ENCODE measurements around the gene AGT. TPM values are rescaled to one million over a fixed set of nuclear protein-coding genes. Genes with fewer than 3 reads are reported as not detected.

AGT gene
- total RNA-seq, 1 experiment from 2014 or later, result 0.93 TPM

DNA sequence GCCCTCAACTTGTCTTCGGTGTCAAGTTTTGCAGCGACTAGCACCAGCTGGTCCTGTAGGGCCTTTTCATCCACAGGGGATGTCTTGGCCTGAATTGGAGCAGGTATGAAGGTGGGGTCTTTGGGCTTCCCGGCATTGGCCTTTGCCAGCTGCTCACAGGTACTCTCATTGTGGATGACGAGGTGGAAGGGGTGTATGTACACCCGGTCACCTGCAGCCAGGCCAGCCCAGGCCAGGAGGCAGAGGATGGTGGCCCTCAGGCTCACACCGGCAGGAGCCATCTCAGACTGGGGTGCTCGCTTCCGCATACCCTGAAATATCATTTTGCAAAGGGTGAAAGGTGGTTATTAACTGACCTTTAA is 3.4 kb downstream of the AGT start:
- RAD21 ChIA-PET (ENCODE audit: low non-redundant PET in 1 of 2, low total read pairs in 2 of 2, uncharacterized antibody in 2 of 2, unreplicated experiment in 2 of 2), result no interaction called here
- intact Hi-C loops (cut with micrococcal nuclease), result no loop called here
- Histone ChIP-seq H3K4me1 (ENCODE audit: control insufficient read depth in 1 of 2, insufficient read depth in 2 of 2, low read length in 2 of 2) (no peaks in the 10 kb centered on the region), H3K27me3 (ENCODE audit: insufficient read depth, low read length) (no peaks in the 10 kb centered on the region), H3K36me3 (ENCODE audit: control insufficient read depth in 1 of 2, insufficient read depth in 2 of 2, low read length in 2 of 2) (no peaks in the 10 kb centered on the region), H3K9ac (ENCODE audit: low read length) (no peak overlapping the region), H3K4me2 (ENCODE audit: low read length) (no peak overlapping the region), H3K27ac (ENCODE audit: low read depth, low read length) (no peak overlapping the region), H2AFZ (ENCODE audit: low read depth, low read length, poor library complexity, severe bottlenecking) (no peak overlapping the region), H3K4me3 (replicated peaks in 1 of 2; ENCODE audit: low read depth in 1 of 2, low read length in 2 of 2) (no peak overlapping the region), H3K9me3 (ENCODE audit: control insufficient read depth in 1 of 2, insufficient read depth in 1 of 2, low read depth in 1 of 2, low read length in 2 of 2) (no peaks in the 10 kb centered on the region), H3K79me2 (ENCODE audit: insufficient read depth, low read length) (no peaks in the 10 kb centered on the region), H3K9me2 (ENCODE audit: insufficient read depth) (no peaks in the 10 kb centered on the region), H4K20me1 (ENCODE audit: insufficient read depth) (no peaks in the 10 kb centered on the region)
- CTCF ChIA-PET, result no interaction called here
- POLR2A ChIA-PET, result no interaction called here
- DNase-seq (ENCODE audit: low read depth, low spot score) (no peak), ATAC-seq (no peak)
- no TSS peak for BruUV-seq (replicated peaks)
- TF ChIP-seq EGR1 (IDR thresholded peaks at IDR 0.05; ENCODE audit: low read depth), result no peak
- TF ChIP-seq, protein P1, sequence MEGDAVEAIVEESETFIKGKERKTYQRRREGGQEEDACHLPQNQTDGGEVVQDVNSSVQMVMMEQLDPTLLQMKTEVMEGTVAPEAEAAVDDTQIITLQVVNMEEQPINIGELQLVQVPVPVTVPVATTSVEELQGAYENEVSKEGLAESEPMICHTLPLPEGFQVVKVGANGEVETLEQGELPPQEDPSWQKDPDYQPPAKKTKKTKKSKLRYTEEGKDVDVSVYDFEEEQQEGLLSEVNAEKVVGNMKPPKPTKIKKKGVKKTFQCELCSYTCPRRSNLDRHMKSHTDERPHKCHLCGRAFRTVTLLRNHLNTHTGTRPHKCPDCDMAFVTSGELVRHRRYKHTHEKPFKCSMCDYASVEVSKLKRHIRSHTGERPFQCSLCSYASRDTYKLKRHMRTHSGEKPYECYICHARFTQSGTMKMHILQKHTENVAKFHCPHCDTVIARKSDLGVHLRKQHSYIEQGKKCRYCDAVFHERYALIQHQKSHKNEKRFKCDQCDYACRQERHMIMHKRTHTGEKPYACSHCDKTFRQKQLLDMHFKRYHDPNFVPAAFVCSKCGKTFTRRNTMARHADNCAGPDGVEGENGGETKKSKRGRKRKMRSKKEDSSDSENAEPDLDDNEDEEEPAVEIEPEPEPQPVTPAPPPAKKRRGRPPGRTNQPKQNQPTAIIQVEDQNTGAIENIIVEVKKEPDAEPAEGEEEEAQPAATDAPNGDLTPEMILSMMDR (IDR thresholded peaks at IDR 0.05 in 2 of 3, conservative IDR thresholded peaks at IDR 0.05 in 1 of 3; ENCODE audit: borderline replicate concordance in 1 of 3, insufficient read depth in 1 of 3, low read depth in 2 of 3, low read length in 2 of 3), result no peak
- no peak for TF ChIP-seq TCF7L2 (IDR thresholded peaks at IDR 0.05; ENCODE audit: borderline replicate concordance, extremely low read depth, insufficient read depth, insufficient read length)
- TF ChIP-seq, protein P2, sequence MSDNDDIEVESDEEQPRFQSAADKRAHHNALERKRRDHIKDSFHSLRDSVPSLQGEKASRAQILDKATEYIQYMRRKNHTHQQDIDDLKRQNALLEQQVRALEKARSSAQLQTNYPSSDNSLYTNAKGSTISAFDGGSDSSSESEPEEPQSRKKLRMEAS (IDR thresholded peaks at IDR 0.05), result no peak
- TF ChIP-seq CEBPB (IDR thresholded peaks at IDR 0.05; ENCODE audit: low read depth), result no peak
- TF ChIP-seq, protein P3, sequence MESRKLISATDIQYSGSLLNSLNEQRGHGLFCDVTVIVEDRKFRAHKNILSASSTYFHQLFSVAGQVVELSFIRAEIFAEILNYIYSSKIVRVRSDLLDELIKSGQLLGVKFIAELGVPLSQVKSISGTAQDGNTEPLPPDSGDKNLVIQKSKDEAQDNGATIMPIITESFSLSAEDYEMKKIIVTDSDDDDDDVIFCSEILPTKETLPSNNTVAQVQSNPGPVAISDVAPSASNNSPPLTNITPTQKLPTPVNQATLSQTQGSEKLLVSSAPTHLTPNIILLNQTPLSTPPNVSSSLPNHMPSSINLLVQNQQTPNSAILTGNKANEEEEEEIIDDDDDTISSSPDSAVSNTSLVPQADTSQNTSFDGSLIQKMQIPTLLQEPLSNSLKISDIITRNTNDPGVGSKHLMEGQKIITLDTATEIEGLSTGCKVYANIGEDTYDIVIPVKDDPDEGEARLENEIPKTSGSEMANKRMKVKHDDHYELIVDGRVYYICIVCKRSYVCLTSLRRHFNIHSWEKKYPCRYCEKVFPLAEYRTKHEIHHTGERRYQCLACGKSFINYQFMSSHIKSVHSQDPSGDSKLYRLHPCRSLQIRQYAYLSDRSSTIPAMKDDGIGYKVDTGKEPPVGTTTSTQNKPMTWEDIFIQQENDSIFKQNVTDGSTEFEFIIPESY (IDR thresholded peaks at IDR 0.05; ENCODE audit: extremely low read depth, insufficient replicate concordance, low read length), result no peak
- TF ChIP-seq ZNF274 (IDR thresholded peaks at IDR 0.05; ENCODE audit: low read depth, low read length), result no peak
- no peak for TF ChIP-seq SRF (IDR thresholded peaks at IDR 0.05; ENCODE audit: low read depth)
- TF ChIP-seq, protein P4, sequence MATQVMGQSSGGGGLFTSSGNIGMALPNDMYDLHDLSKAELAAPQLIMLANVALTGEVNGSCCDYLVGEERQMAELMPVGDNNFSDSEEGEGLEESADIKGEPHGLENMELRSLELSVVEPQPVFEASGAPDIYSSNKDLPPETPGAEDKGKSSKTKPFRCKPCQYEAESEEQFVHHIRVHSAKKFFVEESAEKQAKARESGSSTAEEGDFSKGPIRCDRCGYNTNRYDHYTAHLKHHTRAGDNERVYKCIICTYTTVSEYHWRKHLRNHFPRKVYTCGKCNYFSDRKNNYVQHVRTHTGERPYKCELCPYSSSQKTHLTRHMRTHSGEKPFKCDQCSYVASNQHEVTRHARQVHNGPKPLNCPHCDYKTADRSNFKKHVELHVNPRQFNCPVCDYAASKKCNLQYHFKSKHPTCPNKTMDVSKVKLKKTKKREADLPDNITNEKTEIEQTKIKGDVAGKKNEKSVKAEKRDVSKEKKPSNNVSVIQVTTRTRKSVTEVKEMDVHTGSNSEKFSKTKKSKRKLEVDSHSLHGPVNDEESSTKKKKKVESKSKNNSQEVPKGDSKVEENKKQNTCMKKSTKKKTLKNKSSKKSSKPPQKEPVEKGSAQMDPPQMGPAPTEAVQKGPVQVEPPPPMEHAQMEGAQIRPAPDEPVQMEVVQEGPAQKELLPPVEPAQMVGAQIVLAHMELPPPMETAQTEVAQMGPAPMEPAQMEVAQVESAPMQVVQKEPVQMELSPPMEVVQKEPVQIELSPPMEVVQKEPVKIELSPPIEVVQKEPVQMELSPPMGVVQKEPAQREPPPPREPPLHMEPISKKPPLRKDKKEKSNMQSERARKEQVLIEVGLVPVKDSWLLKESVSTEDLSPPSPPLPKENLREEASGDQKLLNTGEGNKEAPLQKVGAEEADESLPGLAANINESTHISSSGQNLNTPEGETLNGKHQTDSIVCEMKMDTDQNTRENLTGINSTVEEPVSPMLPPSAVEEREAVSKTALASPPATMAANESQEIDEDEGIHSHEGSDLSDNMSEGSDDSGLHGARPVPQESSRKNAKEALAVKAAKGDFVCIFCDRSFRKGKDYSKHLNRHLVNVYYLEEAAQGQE (IDR thresholded peaks at IDR 0.05; ENCODE audit: low read depth), result no peak
- no peak for TF ChIP-seq EZH2 (IDR thresholded peaks at IDR 0.05)
